ENCODE measurements around the gene PLEKHM2. TPM values are rescaled to one million over a fixed set of nuclear protein-coding genes. Genes with fewer than 3 reads are reported as not detected.

PLEKHM2 gene
- total RNA-seq, 4 donors from 2014 or later = 34.4 to 81.1 (median 50.0) TPM

DNA sequence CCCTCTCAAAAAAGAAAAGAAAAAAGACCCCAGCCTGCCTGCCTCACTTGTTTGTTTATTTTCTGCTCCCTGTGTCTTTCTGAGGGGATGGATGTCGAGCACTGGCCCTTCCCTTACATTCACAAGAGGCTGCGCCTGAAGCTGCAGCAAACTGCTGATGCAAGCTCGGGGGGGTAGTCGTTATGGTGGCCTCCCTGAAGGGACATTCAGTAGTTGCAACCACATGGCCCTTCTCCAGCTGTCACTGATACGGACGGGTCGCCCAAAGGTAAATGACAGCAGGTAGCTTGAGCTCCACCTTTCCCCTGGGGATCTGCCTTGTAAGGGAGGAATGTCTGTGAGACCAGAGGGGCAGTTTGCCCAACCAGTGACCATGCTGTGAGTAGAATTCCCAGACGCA is 17.7 kb downstream of the PLEKHM2 start:
- TF ChIP-seq, protein P1, sequence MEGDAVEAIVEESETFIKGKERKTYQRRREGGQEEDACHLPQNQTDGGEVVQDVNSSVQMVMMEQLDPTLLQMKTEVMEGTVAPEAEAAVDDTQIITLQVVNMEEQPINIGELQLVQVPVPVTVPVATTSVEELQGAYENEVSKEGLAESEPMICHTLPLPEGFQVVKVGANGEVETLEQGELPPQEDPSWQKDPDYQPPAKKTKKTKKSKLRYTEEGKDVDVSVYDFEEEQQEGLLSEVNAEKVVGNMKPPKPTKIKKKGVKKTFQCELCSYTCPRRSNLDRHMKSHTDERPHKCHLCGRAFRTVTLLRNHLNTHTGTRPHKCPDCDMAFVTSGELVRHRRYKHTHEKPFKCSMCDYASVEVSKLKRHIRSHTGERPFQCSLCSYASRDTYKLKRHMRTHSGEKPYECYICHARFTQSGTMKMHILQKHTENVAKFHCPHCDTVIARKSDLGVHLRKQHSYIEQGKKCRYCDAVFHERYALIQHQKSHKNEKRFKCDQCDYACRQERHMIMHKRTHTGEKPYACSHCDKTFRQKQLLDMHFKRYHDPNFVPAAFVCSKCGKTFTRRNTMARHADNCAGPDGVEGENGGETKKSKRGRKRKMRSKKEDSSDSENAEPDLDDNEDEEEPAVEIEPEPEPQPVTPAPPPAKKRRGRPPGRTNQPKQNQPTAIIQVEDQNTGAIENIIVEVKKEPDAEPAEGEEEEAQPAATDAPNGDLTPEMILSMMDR (IDR thresholded peaks at IDR 0.05) = no peak
- ATAC-seq (ENCODE audit: low FRiP score) = no peak
- DNase-seq (ENCODE audit: low spot score) = no peak

- TF ChIP-seq, protein P1 (IDR thresholded peaks at IDR 0.05) = no peak
- DNase-seq (ENCODE audit: low spot score) = no peak
- peak; percentile 23 for ATAC-seq (ENCODE audit: low FRiP score)
Measured at GRCh38 chr1:15702722-15703550, 18.8 kb downstream of the PLEKHM2 start.

- TF ChIP-seq, protein P1 (IDR thresholded peaks at IDR 0.05) = no peak
- ATAC-seq (ENCODE audit: low FRiP score) = peak; percentile 95
Measured at GRCh38 chr1:15703562-15703961, 19.4 kb downstream of the PLEKHM2 start.

DNA sequence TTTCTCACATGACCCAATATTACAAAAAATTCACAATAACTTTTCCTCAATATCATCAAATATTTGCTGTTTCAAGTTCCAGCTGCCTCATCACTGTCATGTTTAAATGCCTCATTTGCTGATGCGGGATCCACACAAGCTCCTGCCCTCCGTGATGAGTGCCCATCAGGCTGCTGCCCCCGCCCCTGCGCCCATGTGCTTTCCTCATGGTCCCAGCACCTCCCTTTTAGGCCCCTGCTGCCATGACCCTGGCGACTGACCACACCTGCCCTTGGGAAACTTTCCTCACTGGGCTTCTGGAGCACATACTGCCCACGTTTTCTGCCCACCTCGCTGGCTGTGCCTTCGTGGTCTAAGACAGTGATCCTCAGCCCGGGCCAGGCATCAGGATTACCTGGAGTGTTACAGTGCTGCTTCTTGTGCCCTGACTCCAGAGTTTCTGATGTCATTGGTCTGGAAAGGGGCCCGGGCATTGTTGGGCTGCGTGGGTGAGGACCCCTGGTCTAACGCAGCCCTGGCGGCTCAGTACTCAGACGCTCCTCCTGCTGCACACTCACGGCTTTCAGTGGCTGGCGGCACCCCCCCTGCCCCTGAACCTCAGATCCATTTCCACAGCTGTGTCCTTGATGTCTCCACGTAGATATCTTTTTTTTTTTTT is 20.5 kb downstream of the PLEKHM2 start:
- DNase-seq (ENCODE audit: low spot score) = no peak
- TF ChIP-seq, protein P1 (IDR thresholded peaks at IDR 0.05) = no peak
- ATAC-seq (ENCODE audit: low FRiP score) = no peak

More at GRCh38 chr1:15703562-15703961, 19.4 kb downstream of the PLEKHM2 start:
- DNase-seq (ENCODE audit: low spot score) = peak; percentile 66

GRCh38 chr1:15705184-15705566 is 21.1 kb downstream of the PLEKHM2 start:
- TF ChIP-seq, protein P1 (IDR thresholded peaks at IDR 0.05) = no peak
- DNase-seq (ENCODE audit: low spot score) (no peak), ATAC-seq (ENCODE audit: low FRiP score) (no peak)

DNA sequence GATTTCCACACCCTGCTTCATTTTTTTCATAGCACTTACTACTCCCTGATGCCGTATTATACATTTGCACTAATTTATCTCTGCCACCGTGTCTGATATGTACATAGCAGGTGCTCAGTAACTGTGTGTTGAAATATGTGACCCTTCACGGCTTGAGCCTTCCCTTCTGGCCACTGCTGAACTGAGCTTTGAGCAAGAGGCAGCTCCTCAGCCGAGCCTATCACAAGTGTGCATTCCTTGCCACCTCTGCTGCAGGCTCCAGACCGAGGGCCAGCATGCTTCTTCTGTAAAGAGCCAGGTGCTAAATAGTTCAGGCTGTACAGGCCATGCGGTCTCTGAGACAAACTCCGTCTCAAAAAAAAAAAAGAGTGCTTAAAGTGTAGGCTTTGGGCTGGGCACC is 22.6 kb downstream of the PLEKHM2 start:
- ATAC-seq (ENCODE audit: low FRiP score) (no peak), DNase-seq (ENCODE audit: low spot score) (no peak)
- TF ChIP-seq, protein P1 (IDR thresholded peaks at IDR 0.05) = no peak
